SK-N-SH (cell line): ENCODE measurements around the gene DLK2. TPM values are rescaled to one million over a fixed set of nuclear protein-coding genes. Genes with fewer than 3 reads are reported as not detected.

ENCODE experiments used
- CTCF ChIA-PET: fragments of 300-600, 350-600 bp; formaldehyde crosslinking; extraction: SDS; loops from one replicate; lab custom pipeline; 2021; lab: Yijun Ruan, JAX
- POLR2A ChIA-PET: fragments of 350-600 bp; sonication (Branson Sonifier 250); formaldehyde crosslinking; extraction: SDS; loops from one replicate; lab custom pipeline; 2020; ENCODE audit warnings: antibody characterized with exemption, inconsistent platforms; lab: Yijun Ruan, JAX
- DNase-seq: peaks from one replicate; pipeline ENCODE4 v3.0.0; 2012
- H2AFZ ChIP-seq: fragments of 200-600 bp; sonication (generic); 2 replicates; pipeline ENCODE4 v1.8.1; 2016; ENCODE audit warnings: antibody characterized with exemption, mild to moderate bottlenecking, low read depth
- H3F3A ChIP-seq: fragments of 200-600 bp; sonication (generic); replicated peaks from 2 replicates; pipeline ENCODE3; 2016; ENCODE audit warnings: antibody characterized with exemption, mild to moderate bottlenecking; ENCODE audit not compliant: insufficient read depth
- H3K27ac ChIP-seq, 2 experiments: fragments of 200-500 bp in 1 of 2; fragments of 200-600 bp in 1 of 2; sonication (Bioruptor generic) in 1 of 2; sonication (generic), shearing (Covaris generic) in 1 of 2; 2 replicates each; pipeline versions ENCODE4 v1.5.1 to v1.6.1; 2014 to 2016; ENCODE audit warnings: low read depth in 2 of 2, inconsistent platforms in 1 of 2, low read length in 1 of 2, mild to moderate bottlenecking in 1 of 2, mixed read lengths in 1 of 2
- H3K27me3 ChIP-seq: fragments of 200-600 bp; sonication (generic), shearing (Covaris generic); 2 replicates; pipeline ENCODE4 v1.6.1; 2016; ENCODE audit warnings: mixed run types; ENCODE audit not compliant: insufficient read depth
- H3K36me3 ChIP-seq, 2 experiments: fragments of 200-500 bp in 1 of 2; fragments of 200-600 bp in 1 of 2; sonication (Bioruptor generic) in 1 of 2; sonication (generic) in 1 of 2; replicated peaks in 1 of 2; 2 replicates each; pipeline versions ENCODE3 to v1.5.1; 2014 to 2016; ENCODE audit warnings: low read length in 1 of 2, mild to moderate bottlenecking in 1 of 2; ENCODE audit not compliant: insufficient read depth in 2 of 2, control insufficient read depth in 1 of 2
- H3K4me1 ChIP-seq, 2 experiments: fragments of 200-500 bp in 1 of 2; fragments of 200-600 bp in 1 of 2; sonication (Bioruptor generic) in 1 of 2; sonication (generic), shearing (Covaris generic) in 1 of 2; 2 replicates each; pipeline versions ENCODE4 v1.5.1 to v1.6.1; 2014 to 2016; ENCODE audit warnings: low read depth in 1 of 2, low read length in 1 of 2, mixed run types in 1 of 2; ENCODE audit not compliant: insufficient read depth in 2 of 2, control insufficient read depth in 1 of 2
- H3K4me2 ChIP-seq: fragments of 200-600 bp; sonication (generic), shearing (Covaris generic); 2 replicates; pipeline ENCODE4 v1.6.1; 2017; ENCODE audit warnings: mixed run types
- H3K4me3 ChIP-seq, 2 experiments: fragments of 200-500 bp in 1 of 2; fragments of 200-600 bp in 1 of 2; sonication (Bioruptor generic) in 1 of 2; sonication (generic), shearing (Covaris generic) in 1 of 2; 2 replicates each; pipeline versions ENCODE4 v1.5.1 to v1.8.1; 2014 to 2016; ENCODE audit warnings: low read depth in 2 of 2, inconsistent platforms in 1 of 2, low read length in 1 of 2, mild to moderate bottlenecking in 1 of 2, mixed read lengths in 1 of 2, moderate library complexity in 1 of 2
- H3K79me2 ChIP-seq: fragments of 200-600 bp; sonication (generic); 2 replicates; pipeline ENCODE4 v1.8.1; 2017; ENCODE audit warnings: mild to moderate bottlenecking; ENCODE audit not compliant: insufficient read depth
- H3K9ac ChIP-seq: fragments of 200-600 bp; sonication (generic); 2 replicates; pipeline ENCODE4 v1.6.1; 2017; ENCODE audit warnings: mixed run types
- H3K9me2 ChIP-seq: fragments of 200-600 bp; sonication (generic); 2 replicates; pipeline ENCODE4 v1.6.1; 2017; ENCODE audit warnings: mixed run types
- H3K9me3 ChIP-seq: fragments of 200-600 bp; sonication (generic); 2 replicates; pipeline ENCODE4 v1.6.1; 2017; ENCODE audit warnings: mixed run types, mild to moderate bottlenecking, moderate library complexity
- H4K20me1 ChIP-seq: fragments of 200-600 bp; sonication (generic); 2 replicates; pipeline ENCODE4 v1.6.1; 2017; ENCODE audit warnings: mild to moderate bottlenecking, mixed run types; ENCODE audit not compliant: insufficient read depth
- CTCF ChIP-seq: fragments of 200-600 bp; sonication (generic); IDR thresholded peaks from 2 replicates; pipeline ENCODE4 v1.6.1; 2017; ENCODE audit warnings: antibody characterized with exemption, mild to moderate bottlenecking, moderate library complexity
- ELF1 ChIP-seq: IDR thresholded peaks from 2 replicates; pipeline ENCODE4 v1.4.0; 2012
- EP300 ChIP-seq, 2 experiments: IDR thresholded peaks; 2 replicates each; pipeline versions ENCODE4 v1.4.0 to v1.6.1; 2012; ENCODE audit warnings: borderline replicate concordance in 1 of 2, low read depth in 1 of 2, low read length in 1 of 2
- FOSL2 ChIP-seq: IDR thresholded peaks from 2 replicates; pipeline ENCODE4 v1.4.0; 2012; ENCODE audit warnings: low read depth, mild to moderate bottlenecking, moderate library complexity, borderline replicate concordance
- GABPA ChIP-seq: IDR thresholded peaks from 2 replicates; pipeline ENCODE4 v1.4.0; 2012; ENCODE audit warnings: low read depth, mild to moderate bottlenecking
- IRF3 ChIP-seq: fragments of 150-350 bp; IDR thresholded peaks from 2 replicates; pipeline ENCODE4 v1.6.1; 2016; ENCODE audit warnings: mild to moderate bottlenecking, low read depth, low read length
- MEF2A ChIP-seq: IDR thresholded peaks from 2 replicates; pipeline ENCODE4 v1.4.0; 2012; ENCODE audit warnings: low read depth, borderline replicate concordance
- MXI1 ChIP-seq: IDR thresholded peaks from 2 replicates; pipeline ENCODE4 v1.6.1; 2012; ENCODE audit warnings: mild to moderate bottlenecking, low read depth, low read length, improper control_type of control experiment
- NRF1 ChIP-seq: IDR thresholded peaks from 2 replicates; pipeline ENCODE4 v1.6.1; 2012; ENCODE audit warnings: low read depth, mild to moderate bottlenecking, low read length
- PBX3 ChIP-seq: IDR thresholded peaks from 2 replicates; pipeline ENCODE4; 2012
- RAD21 ChIP-seq: IDR thresholded peaks from 2 replicates; pipeline ENCODE4 v1.6.1; 2012; ENCODE audit warnings: mild to moderate bottlenecking, low read length
- REST ChIP-seq: IDR thresholded peaks from 2 replicates; pipeline ENCODE4 v1.6.1; 2012; ENCODE audit warnings: mild to moderate bottlenecking, low read depth, low read length, moderate library complexity
- SMC3 ChIP-seq: IDR thresholded peaks from 2 replicates; pipeline ENCODE4 v1.6.1; 2012; ENCODE audit warnings: low read depth, low read length, improper control_type of control experiment
- TEAD4 ChIP-seq: IDR thresholded peaks from 2 replicates; pipeline ENCODE4 v1.4.0; 2012; ENCODE audit warnings: mild to moderate bottlenecking, borderline replicate concordance; ENCODE audit not compliant: insufficient read depth
- YY1 ChIP-seq: IDR thresholded peaks from 2 replicates; pipeline ENCODE4 v1.4.0; 2012; ENCODE audit warnings: low read depth, mild to moderate bottlenecking
- WGBS: methylation state at CpG from one replicate; pipeline ENCODE4 v1.1.6; 2017; ENCODE audit warnings: low lambda C conversion rate; 5-methylcytosine and 5-hydroxymethylcytosine counted together
- polyA plus RNA-seq, 3 experiments: library from polyadenylated mRNA; depleted of rRNA; stranded (reverse); fragments of >200 nt; gene quantifications; 2 replicates each; pipeline ENCODE4 v1.2.3, GENCODE V29; 2012

Gene DLK2
- polyA plus RNA-seq, 1 of the 3 experiments (the other 2 are of a cell fraction), result 3.9 TPM

GRCh38 chr6:43496370-43497128, 41.2 kb upstream of the DLK2 start:
- H3K9ac ChIP-seq, result no peak overlapping the region

More at GRCh38 chr6:43496370-43497128, 41.2 kb upstream of the DLK2 start:
- no peak overlapping the region for H3K4me3 ChIP-seq
- H3K9me2 ChIP-seq, result no peaks in the 10 kb centered on the region
- peaks cover 14 to 29% of the 10 kb centered on the region in 2 experiments for H3K36me3 ChIP-seq
- POLR2A ChIA-PET, result no interaction called here
- H3F3A ChIP-seq, result no peaks in the 10 kb centered on the region
- H2AFZ ChIP-seq, result no peak overlapping the region
- peak; percentile 80 for DNase-seq
- H3K27me3 ChIP-seq, result no peaks in the 10 kb centered on the region
- H3K4me1 ChIP-seq, result peaks cover 14 to 43% of the 10 kb centered on the region in 2 experiments; a peak in 3 of 4 replicates
- CTCF ChIA-PET, result interaction anchor here (0.6 to 22.4 kb wide), 18 partner anchors 10 to 161 kb away, joined by 3 to 382 read pairs (median 4); partner anchors contain the start of genes DLK2, LRRC73 and TJAP1
- H4K20me1 ChIP-seq, result peaks cover 24% of the 10 kb centered on the region; the same call in 1 of the 2 replicates
- H3K27ac ChIP-seq, result peak overlapping the region in 1 of 2 experiments; percentile 5; a peak in 1 of 4 replicates
- no peaks in the 10 kb centered on the region for H3K9me3 ChIP-seq
- 60% methylated on average over 7 of the region's 18 CpGs for WGBS
- H3K4me2 ChIP-seq, result no peak overlapping the region
- no peak for TF ChIP-seq ELF1
- no peak for TF ChIP-seq GABPA
- TF ChIP-seq SMC3, result peak; percentile 38; the same call in 1 of the 2 replicates
- no peak for TF ChIP-seq REST
- peak; percentile 69 for TF ChIP-seq RAD21
- TF ChIP-seq PBX3, result no peak
- TF ChIP-seq CTCF, result peak; percentile 51
- no peak for TF ChIP-seq MXI1
- no peak for TF ChIP-seq TEAD4
- TF ChIP-seq YY1, result no peak
- no peak for TF ChIP-seq MEF2A
- TF ChIP-seq FOSL2, result no peak
- TF ChIP-seq IRF3, result no peak
- no peak for TF ChIP-seq EP300 (IDR thresholded peaks at IDR 0.05; ENCODE audit: borderline replicate concordance in 1 of 2, low read depth in 1 of 2, low read length in 1 of 2)
- TF ChIP-seq NRF1, result no peak
- TF ChIP-seq, all 33 proteins: peak for 3
- H3K79me2 ChIP-seq, result peaks cover 12% of the 10 kb centered on the region; the same call in 1 of the 2 replicates
